ENCODE results near the gene DUT.

DUT gene

GRCh38 chr15:48331796-48332641 is 790 bp downstream of the DUT start:
- DNase-seq, result peak; percentile 61 to 77

- peak in 1 of 2 donors; percentile 7 for DNase-seq
Observed at GRCh38 chr15:48332642-48333034, 1.4 kb downstream of the DUT start.

GRCh38 chr15:48333540-48333939 is 2.3 kb downstream of the DUT start:
- DNase-seq, result no peak

GRCh38 chr15:48334260-48334659 is 3.0 kb downstream of the DUT start:
- no peak for DNase-seq

- DNase-seq, result peak in 1 of 2 donors; percentile 23
Observed at GRCh38 chr15:48336940-48337339, 5.7 kb downstream of the DUT start.

- DNase-seq, result no peak
Observed at GRCh38 chr15:48337607-48338006, 6.4 kb downstream of the DUT start.

GRCh38 chr15:48340111-48340510 is 8.9 kb downstream of the DUT start:
- DNase-seq, result peak in 1 of 2 donors; percentile 14

- no peak for DNase-seq
Observed at GRCh38 chr15:48343865-48344264, 12.6 kb downstream of the DUT start.

GRCh38 chr15:48345516-48345915 is 14.3 kb downstream of the DUT start:
- no peak for DNase-seq

- DNase-seq, result peak; percentile 44 to 67
Observed at GRCh38 chr15:48352474-48353072, 21.3 kb downstream of the DUT start.

GRCh38 chr15:48354694-48355303 is 23.6 kb downstream of the DUT start:
- no peak for DNase-seq

- no peak for DNase-seq
Observed at GRCh38 chr15:48355377-48355776, 24.1 kb downstream of the DUT start.

GRCh38 chr15:48358229-48359152 is 27.3 kb downstream of the DUT start:
- DNase-seq, result no peak

- no peak for DNase-seq
Observed at GRCh38 chr15:48360841-48361240, 29.6 kb downstream of the DUT start.

- no peak for DNase-seq
Observed at GRCh38 chr15:48361685-48362084, 30.5 kb downstream of the DUT start.

GRCh38 chr15:48363474-48363873 is 32.2 kb downstream of the DUT start:
- no peak for DNase-seq

GRCh38 chr15:48365575-48365974 is 34.3 kb downstream of the DUT start:
- DNase-seq, result no peak

GRCh38 chr15:48366584-48367312 is 35.5 kb downstream of the DUT start:
- DNase-seq, result no peak

- no peak for DNase-seq
Observed at GRCh38 chr15:48367483-48367882, 36.3 kb downstream of the DUT start.

GRCh38 chr15:48370460-48370859 is 39.2 kb downstream of the DUT start:
- no peak for DNase-seq

GRCh38 chr15:48371550-48371949 is 40.3 kb downstream of the DUT start:
- DNase-seq, result no peak

- no peak for DNase-seq
Observed at GRCh38 chr15:48371961-48372360, 40.7 kb downstream of the DUT start.
